ENCODE data around the gene KCNAB3. TPM values are rescaled to one million over a fixed set of nuclear protein-coding genes. Genes with fewer than 3 reads are reported as not detected.

KCNAB3 gene
- polyA plus RNA-seq, 3 donors: 11.7 TPM; not detected in 2

- DNase-seq: no peak
- WGBS (ENCODE audit: insufficient coverage): 95% methylated on average over 4 of the region's 5 CpGs
- Histone ChIP-seq H3K4me3 (replicated peaks in 1 of 3; ENCODE audit: low read depth in 2 of 3, low read length in 3 of 3) (no peak overlapping the region), H3K27me3 (ENCODE audit: control insufficient read depth in 2 of 2, insufficient read depth in 2 of 2, low read length in 2 of 2) (no peaks in the 10 kb centered on the region), H3K4me2 (replicated peaks; ENCODE audit: extremely low read depth, low read length, poor library complexity, severe bottlenecking) (no peak overlapping the region), H3K79me2 (ENCODE audit: insufficient read depth, low read length) (no peaks in the 10 kb centered on the region), H2AFZ (ENCODE audit: insufficient read depth, low read depth, low read length, poor library complexity, severe bottlenecking) (no peak overlapping the region), H3K9me3 (replicated peaks in 1 of 2; ENCODE audit: control insufficient read depth in 1 of 2, insufficient read depth in 1 of 2, low read length in 2 of 2) (no peaks in the 10 kb centered on the region), H3K9ac (ENCODE audit: insufficient read depth, low read length, poor library complexity, severe bottlenecking) (no peak overlapping the region), H3K27ac (ENCODE audit: low read depth in 1 of 2, low read length in 2 of 2) (peak overlapping the region in 1 of 2 donors; percentile 6), H3K4me1 (ENCODE audit: control insufficient read depth in 1 of 2, insufficient read depth in 2 of 2, low read length in 2 of 2) (peaks cover 0 to 4% of the 10 kb centered on the region in 2 donors), H4K20me1 (ENCODE audit: insufficient read depth, low read length) (no peaks in the 10 kb centered on the region), H3K36me3 (replicated peaks in 1 of 2; ENCODE audit: control insufficient read depth in 1 of 2, insufficient read depth in 2 of 2, low read length in 2 of 2) (peaks cover 61 to 69% of the 10 kb centered on the region in 2 donors)
- Mint-ChIP-seq H3K4me1 (peaks cover 15% of the 10 kb centered on the region), H3K9me3 (peaks cover 0 to 1% (median 0%) of the 10 kb centered on the region in 7 donors), H3K27me3 (ENCODE audit: low read depth in 3 of 3) (peaks cover 0 to 1% (median 0%) of the 10 kb centered on the region in 3 donors), H3K27ac (peak overlapping the region in 2 of 7 donors; percentile 33 to 44), H3K36me3 (peaks cover 70 to 73% of the 10 kb centered on the region in 2 donors), H3K4me3 (no peak overlapping the region)
- no peak for TF ChIP-seq CTCF (IDR thresholded peaks at IDR 0.05)
- intact Hi-C loops (cut with micrococcal nuclease): loop anchor here in 1 of 2 donors (5.0 kb wide), 1 partner anchor 35 kb away; no protein-coding TSS in a partner anchor
Observed at GRCh38 chr17:7947651-7948050, 18.0 kb upstream of the KCNAB3 start.

GRCh38 chr17:7946441-7946840 lies 16.8 kb upstream of the KCNAB3 start:
- Mint-ChIP-seq H3K27ac (peak overlapping the region in 1 of 7 donors; percentile 19), H3K36me3 (peaks cover 78 to 82% of the 10 kb centered on the region in 2 donors)

More at GRCh38 chr17:7946441-7946840, 16.8 kb upstream of the KCNAB3 start:
- Histone ChIP-seq H3K27me3 (ENCODE audit: control insufficient read depth in 2 of 2, insufficient read depth in 2 of 2, low read length in 2 of 2) (no peaks in the 10 kb centered on the region), H3K79me2 (ENCODE audit: insufficient read depth, low read length) (no peaks in the 10 kb centered on the region), H3K9ac (ENCODE audit: insufficient read depth, low read length, poor library complexity, severe bottlenecking) (no peak overlapping the region), H2AFZ (ENCODE audit: insufficient read depth, low read depth, low read length, poor library complexity, severe bottlenecking) (no peak overlapping the region), H3K4me1 (ENCODE audit: control insufficient read depth in 1 of 2, insufficient read depth in 2 of 2, low read length in 2 of 2) (peaks cover 0 to 4% of the 10 kb centered on the region in 2 donors), H3K4me2 (replicated peaks; ENCODE audit: extremely low read depth, low read length, poor library complexity, severe bottlenecking) (no peak overlapping the region), H3K36me3 (replicated peaks in 1 of 2; ENCODE audit: control insufficient read depth in 1 of 2, insufficient read depth in 2 of 2, low read length in 2 of 2) (peaks cover 64 to 79% of the 10 kb centered on the region in 2 donors), H3K27ac (ENCODE audit: low read depth in 1 of 2, low read length in 2 of 2) (no peak overlapping the region), H3K4me3 (replicated peaks in 1 of 3; ENCODE audit: low read depth in 2 of 3, low read length in 3 of 3) (no peak overlapping the region), H3K9me3 (replicated peaks in 1 of 2; ENCODE audit: control insufficient read depth in 1 of 2, insufficient read depth in 1 of 2, low read length in 2 of 2) (no peaks in the 10 kb centered on the region), H4K20me1 (ENCODE audit: insufficient read depth, low read length) (no peaks in the 10 kb centered on the region)
- no CpG with 5 or more reads among the region's 5 CpGs for WGBS (ENCODE audit: insufficient coverage)
- Mint-ChIP-seq H3K27me3 (ENCODE audit: low read depth in 3 of 3) (peaks cover 0 to 1% (median 0%) of the 10 kb centered on the region in 3 donors), H3K4me1 (peaks cover 14% of the 10 kb centered on the region), H3K4me3 (no peak overlapping the region), H3K9me3 (peaks cover 0 to under 1% (median 0%) of the 10 kb centered on the region in 7 donors)
- intact Hi-C loops (cut with micrococcal nuclease): loop anchor here in 1 of 2 donors (5.0 kb wide), 1 partner anchor 36 kb away; no protein-coding TSS in a partner anchor
- no peak for TF ChIP-seq CTCF (IDR thresholded peaks at IDR 0.05)
- no peak for DNase-seq

Measured in CD14-positive monocyte (primary cell).